SU-DHL-6 (cell line): ENCODE results near the gene IQGAP1.
"Not testable (repeated sequence)": the region's sequence is repeated elsewhere in the genome, so short reads cannot be mapped to it uniquely, and the experiment has no call there.

ENCODE experiments used
- H2AFZ ChIP-seq: fragments of 200-600 bp; sonication (generic); 2 replicates; pipeline ENCODE4 v1.6.1; 2014; ENCODE audit warnings: low read depth, mild to moderate bottlenecking, moderate library complexity, mixed read lengths, antibody characterized with exemption, low read length; ENCODE audit not compliant: severe bottlenecking
- H3F3A ChIP-seq: fragments of 200-600 bp; shearing (Covaris generic); 2 replicates; pipeline ENCODE4 v1.6.0; 2016; ENCODE audit warnings: antibody characterized with exemption, mild to moderate bottlenecking; ENCODE audit not compliant: insufficient read depth
- H3K27ac ChIP-seq: fragments of 200-600 bp; sonication (generic); 2 replicates; pipeline ENCODE4 v1.5.1; 2016; ENCODE audit warnings: low read depth, mild to moderate bottlenecking, low read length, moderate library complexity, mixed read lengths
- H3K27me3 ChIP-seq: fragments of 200-600 bp; sonication (generic), shearing (Covaris generic); 2 replicates; pipeline ENCODE4 v1.6.0; 2014; ENCODE audit warnings: mild to moderate bottlenecking, low read length
- H3K36me3 ChIP-seq: fragments of 200-600 bp; sonication (generic); 2 replicates; pipeline ENCODE4 v1.6.1; 2014; ENCODE audit warnings: mild to moderate bottlenecking, low read length, mixed read lengths
- H3K4me2 ChIP-seq: fragments of 300-600, 200-600 bp; shearing (Covaris generic), sonication (generic); 2 replicates; pipeline ENCODE4 v1.6.0; 2014; ENCODE audit warnings: low read length, low read depth, mild to moderate bottlenecking; ENCODE audit not compliant: poor library complexity, severe bottlenecking
- H3K4me3 ChIP-seq: fragments of 200-600 bp; sonication (generic); 2 replicates; pipeline ENCODE4 v1.5.1; 2014; ENCODE audit warnings: antibody characterized with exemption, low read length, mild to moderate bottlenecking, mixed read lengths; ENCODE audit not compliant: insufficient read depth, poor library complexity, severe bottlenecking
- H3K79me2 ChIP-seq: fragments of 200-600 bp; sonication (generic); 2 replicates; pipeline ENCODE4 v1.6.1; 2014; ENCODE audit warnings: mild to moderate bottlenecking, low read length, moderate library complexity; ENCODE audit not compliant: insufficient read depth
- H3K9ac ChIP-seq: fragments of 200-600 bp; sonication (generic); 2 replicates; pipeline ENCODE4 v1.7.0; 2014; ENCODE audit warnings: mild to moderate bottlenecking, low read length
- H3K9me2 ChIP-seq: fragments of 200-600 bp; sonication (generic); replicated peaks from 2 replicates; pipeline ENCODE4 v1.6.1; 2014; ENCODE audit warnings: low read length; ENCODE audit not compliant: insufficient read depth
- H3K9me3 ChIP-seq: fragments of 200-600 bp; sonication (generic); 2 replicates; pipeline ENCODE4 v1.6.1; 2014; ENCODE audit warnings: low read length, mixed read lengths; ENCODE audit not compliant: insufficient read depth
- H4K20me1 ChIP-seq: fragments of 200-600 bp; sonication (generic); 2 replicates; pipeline ENCODE4 v1.6.1; 2014; ENCODE audit warnings: low read depth, mild to moderate bottlenecking, antibody characterized with exemption, low read length, moderate library complexity, mixed read lengths
- EZH2phosphoT487 ChIP-seq: fragments of 200-600 bp; sonication (generic), shearing (Covaris generic); conservative IDR thresholded peaks from 2 replicates; pipeline ENCODE4 v1.6.1; 2018; ENCODE audit warnings: mild to moderate bottlenecking, antibody characterized with exemption, low read length, moderate library complexity, mixed read lengths
- TF ChIP-seq, protein P1 (sequence below): fragments of 200-600 bp; sonication (generic); IDR thresholded peaks from one replicate; pipeline ENCODE4 v1.5.1; 2017; ENCODE audit warnings: antibody characterized with exemption, mild to moderate bottlenecking, low read length, moderate library complexity; ENCODE audit not compliant: insufficient read depth, poor library complexity, severe bottlenecking

Gene IQGAP1

DNA sequence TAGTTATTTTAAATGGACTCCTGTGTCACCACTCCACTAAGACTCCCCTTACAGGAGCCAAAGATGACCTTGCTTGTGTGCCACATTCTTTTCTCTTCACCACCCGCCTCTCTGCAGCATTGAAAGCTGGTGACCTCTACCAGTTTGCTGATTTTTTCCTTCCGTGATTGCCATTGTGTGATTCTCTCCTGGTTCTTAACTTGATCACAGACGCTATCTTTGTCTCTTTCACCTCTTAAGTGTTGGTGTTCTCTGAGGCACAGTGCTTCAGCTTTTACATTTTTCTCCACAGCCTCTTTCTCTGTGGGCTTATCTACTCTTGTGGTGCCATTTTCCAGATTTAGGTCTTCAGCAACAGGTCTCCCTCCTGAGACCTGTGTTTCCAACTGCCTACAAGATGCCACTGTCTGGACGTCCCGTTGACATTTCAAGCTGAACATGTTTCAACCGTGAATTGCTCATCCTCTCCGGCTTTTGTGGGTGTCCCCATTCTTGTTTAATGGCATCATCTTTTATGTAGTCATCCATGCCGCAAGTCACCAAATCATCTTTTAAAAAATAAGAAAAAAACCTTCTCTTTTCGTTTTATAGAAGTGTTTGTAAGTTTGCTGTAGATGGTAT lies 26.5 kb downstream of the IQGAP1 start:
- peaks cover 61% of the 10 kb centered on the region for H3K79me2 ChIP-seq
- H3K9me2 ChIP-seq: no peaks in the 10 kb centered on the region
- no peak overlapping the region for H3K27ac ChIP-seq
- H4K20me1 ChIP-seq: no peaks in the 10 kb centered on the region
- H3K36me3 ChIP-seq: 0 out of 2 replicates have a peak, but pooled peaks cover 3% of the 10 kb centered on the region
- no peaks in the 10 kb centered on the region for H3K9me3 ChIP-seq
- TF ChIP-seq EZH2phosphoT487: no peak
- TF ChIP-seq, protein P1, sequence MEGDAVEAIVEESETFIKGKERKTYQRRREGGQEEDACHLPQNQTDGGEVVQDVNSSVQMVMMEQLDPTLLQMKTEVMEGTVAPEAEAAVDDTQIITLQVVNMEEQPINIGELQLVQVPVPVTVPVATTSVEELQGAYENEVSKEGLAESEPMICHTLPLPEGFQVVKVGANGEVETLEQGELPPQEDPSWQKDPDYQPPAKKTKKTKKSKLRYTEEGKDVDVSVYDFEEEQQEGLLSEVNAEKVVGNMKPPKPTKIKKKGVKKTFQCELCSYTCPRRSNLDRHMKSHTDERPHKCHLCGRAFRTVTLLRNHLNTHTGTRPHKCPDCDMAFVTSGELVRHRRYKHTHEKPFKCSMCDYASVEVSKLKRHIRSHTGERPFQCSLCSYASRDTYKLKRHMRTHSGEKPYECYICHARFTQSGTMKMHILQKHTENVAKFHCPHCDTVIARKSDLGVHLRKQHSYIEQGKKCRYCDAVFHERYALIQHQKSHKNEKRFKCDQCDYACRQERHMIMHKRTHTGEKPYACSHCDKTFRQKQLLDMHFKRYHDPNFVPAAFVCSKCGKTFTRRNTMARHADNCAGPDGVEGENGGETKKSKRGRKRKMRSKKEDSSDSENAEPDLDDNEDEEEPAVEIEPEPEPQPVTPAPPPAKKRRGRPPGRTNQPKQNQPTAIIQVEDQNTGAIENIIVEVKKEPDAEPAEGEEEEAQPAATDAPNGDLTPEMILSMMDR: no peak
- no peak overlapping the region for H3K4me2 ChIP-seq
- H3K4me3 ChIP-seq: no peak overlapping the region
- no peaks in the 10 kb centered on the region; the same call in 1 of the 2 replicates for H3F3A ChIP-seq
- H2AFZ ChIP-seq: no peak overlapping the region
- no peaks in the 10 kb centered on the region for H3K27me3 ChIP-seq
- no peak overlapping the region for H3K9ac ChIP-seq

DNA sequence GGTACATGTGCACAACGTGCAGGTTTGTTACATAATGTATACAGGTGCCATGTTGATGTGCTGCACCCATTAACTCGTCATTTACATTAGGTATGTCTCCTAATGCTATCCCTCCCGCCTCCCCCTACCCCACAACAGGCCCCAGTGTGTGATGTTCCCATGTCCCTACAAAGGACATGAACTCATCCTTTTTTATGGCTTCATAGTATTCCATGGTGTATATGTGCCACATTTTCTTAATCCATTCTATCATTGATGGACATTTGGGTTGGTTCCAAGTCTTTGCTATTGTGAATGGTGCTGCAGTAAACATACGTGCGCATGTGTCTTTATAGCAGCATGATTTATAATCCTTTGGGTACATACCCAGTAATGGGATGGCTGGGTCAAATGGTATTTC lies 28.0 kb downstream of the IQGAP1 start:
- peaks cover 71% of the 10 kb centered on the region for H3K79me2 ChIP-seq
- not testable (repeated sequence) for H3K27ac ChIP-seq, H3K9me3 ChIP-seq, H4K20me1 ChIP-seq, H3K4me2 ChIP-seq, H3K4me3 ChIP-seq, H3K9ac ChIP-seq, H2AFZ ChIP-seq, H3K36me3 ChIP-seq, H3K27me3 ChIP-seq, H3K9me2 ChIP-seq, H3F3A ChIP-seq

DNA sequence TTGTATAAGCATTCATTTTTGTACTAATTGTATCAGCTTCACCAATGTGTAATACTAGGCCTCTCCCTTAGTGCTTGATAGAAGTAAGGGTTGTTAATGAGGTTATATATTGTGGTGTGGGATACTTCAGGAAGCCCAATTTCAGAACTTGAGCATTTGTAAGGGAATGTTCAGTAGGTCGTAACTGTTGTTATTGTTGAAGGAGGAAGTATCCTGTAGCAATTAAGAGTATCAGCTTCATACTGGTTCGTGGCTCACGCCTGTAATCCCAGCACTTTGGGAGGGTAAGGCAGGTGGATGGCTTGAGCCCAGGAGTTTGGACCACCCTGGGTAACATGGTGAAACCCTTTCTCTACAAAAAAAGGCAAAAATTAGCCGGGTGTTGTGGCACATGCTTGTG lies 30.6 kb downstream of the IQGAP1 start:
- Histone ChIP-seq H3K36me3 (0 out of 2 replicates have a peak, but pooled peaks cover 3% of the 10 kb centered on the region), H3K4me2 (no peak overlapping the region), H3K27ac (no peak overlapping the region), H2AFZ (no peak overlapping the region), H3K27me3 (no peaks in the 10 kb centered on the region), H4K20me1 (peaks cover 2% of the 10 kb centered on the region; the same call in 1 of the 2 replicates), H3K9me3 (no peaks in the 10 kb centered on the region), H3F3A (peaks cover 3% of the 10 kb centered on the region; the same call in 1 of the 2 replicates), H3K9ac (no peak overlapping the region), H3K9me2 (no peaks in the 10 kb centered on the region), H3K4me3 (no peak overlapping the region), H3K79me2 (peaks cover 71% of the 10 kb centered on the region)
- TF ChIP-seq EZH2phosphoT487: no peak
- TF ChIP-seq, protein P1: no peak

DNA sequence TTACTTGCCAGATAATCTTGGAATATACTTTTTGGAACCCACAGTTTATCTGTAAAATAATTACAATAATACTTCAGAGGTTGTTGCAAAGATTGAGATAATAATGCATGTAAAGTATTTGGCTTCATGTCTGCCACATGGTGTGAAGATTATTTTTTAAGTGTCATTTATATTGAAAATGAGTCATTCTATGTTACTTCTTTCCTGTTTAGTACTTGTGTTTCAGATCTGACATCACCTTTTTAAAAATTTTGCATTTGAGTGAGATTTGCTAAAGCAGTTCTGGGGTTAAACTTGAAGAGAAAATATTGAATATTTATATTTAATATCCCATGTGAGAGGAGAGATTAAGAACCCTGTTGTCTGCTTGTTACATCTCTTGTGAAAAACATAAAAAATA lies 31.2 kb downstream of the IQGAP1 start:
- H3K9ac ChIP-seq: no peak overlapping the region
- H3K27ac ChIP-seq: no peak overlapping the region
- H4K20me1 ChIP-seq: peaks cover 6% of the 10 kb centered on the region; the same call in 1 of the 2 replicates
- H3K27me3 ChIP-seq: no peaks in the 10 kb centered on the region
- H3K9me3 ChIP-seq: no peaks in the 10 kb centered on the region
- H3K4me3 ChIP-seq: no peak overlapping the region
- peaks cover 75% of the 10 kb centered on the region for H3K79me2 ChIP-seq
- H3K9me2 ChIP-seq: no peaks in the 10 kb centered on the region
- peaks cover 3% of the 10 kb centered on the region; the same call in 1 of the 2 replicates for H3F3A ChIP-seq
- H2AFZ ChIP-seq: no peak overlapping the region
- TF ChIP-seq, protein P1: no peak
- 0 out of 2 replicates have a peak, but pooled peaks cover 3% of the 10 kb centered on the region for H3K36me3 ChIP-seq
- H3K4me2 ChIP-seq: no peak overlapping the region
